HepG2 (cell line): ENCODE results near the gene TTC5. TPM values are rescaled to one million over a fixed set of nuclear protein-coding genes. Genes with fewer than 3 reads are reported as not detected.

ENCODE experiments used
- ATAC-seq: fragments of 200-7000 bp; cut with Tn5 transposase; 3 replicates; pipeline ENCODE4 v1.9.1; 2020; ENCODE audit warnings: mild to moderate bottlenecking, moderate library complexity
- BruUV-seq: library from RNA; stranded (reverse); fragments of 400-500 nt; replicated peaks from 2 replicates; lab custom pipeline; 2021; lab: Mats Ljungman, UMichigan
- CTCF ChIA-PET: fragments of 300-600 bp; formaldehyde crosslinking; extraction: SDS; loops from one replicate; lab custom pipeline; 2021; ENCODE audit warnings: low total read pairs, inconsistent platforms, low intra/inter-chr PET ratio; lab: Yijun Ruan, JAX
- POLR2A ChIA-PET: fragments of 350-600 bp; sonication (Branson Sonifier 250); formaldehyde crosslinking; loops from one replicate; lab custom pipeline; 2020; ENCODE audit warnings: antibody characterized with exemption, inconsistent platforms; lab: Yijun Ruan, JAX
- DNase-seq: peaks from one replicate; pipeline ENCODE4 v3.0.0-alpha.2; 2015; ENCODE audit warnings: low spot score
- FAIRE-seq: peaks from 3 replicates; lab custom pipeline; 2011; peaks lifted over from hg19 to GRCh38; lab: Jason Lieb, UNC
- H2AFZ ChIP-seq: one replicate; pipeline ENCODE4 v1.6.1; 2011; ENCODE audit warnings: low read length, inconsistent platforms
- H3K27ac ChIP-seq: fragments of 300-600 bp; 3 replicates; pipeline ENCODE4 v1.8.0; 2011; ENCODE audit warnings: mixed run types, mild to moderate bottlenecking, mixed read lengths, low read length, inconsistent platforms; ENCODE audit not compliant: insufficient read depth; ENCODE audit errors: extremely low read length
- H3K27me3 ChIP-seq, 2 experiments: fragments of 200-600 bp in 1 of 2; 2 replicates in 1 of 2; 3 replicates in 1 of 2; pipeline versions ENCODE4 v1.6.0 to v1.8.0; 2011; ENCODE audit warnings: low read length in 2 of 2, mild to moderate bottlenecking in 2 of 2, moderate library complexity in 2 of 2, inconsistent platforms in 1 of 2; ENCODE audit not compliant: insufficient read depth in 2 of 2, control insufficient read depth in 1 of 2
- H3K36me3 ChIP-seq, 2 experiments: fragments of 200-600 bp in 1 of 2; replicated peaks in 1 of 2; 2 replicates in 1 of 2; 3 replicates in 1 of 2; pipeline versions ENCODE4 v1.5.1 to v1.8.0; 2011; ENCODE audit warnings: low read length in 2 of 2, inconsistent platforms in 1 of 2; ENCODE audit not compliant: insufficient read depth in 2 of 2, control insufficient read depth in 1 of 2
- H3K4me1 ChIP-seq: 2 replicates; pipeline ENCODE4 v1.5.1; 2012; ENCODE audit warnings: low read length, inconsistent platforms; ENCODE audit not compliant: insufficient read depth
- H3K4me2 ChIP-seq: 2 replicates; pipeline ENCODE4 v1.6.0; 2011; ENCODE audit warnings: low read depth, low read length, inconsistent platforms
- H3K4me3 ChIP-seq, 3 experiments: fragments of 200-600 bp in 1 of 3; sonication (generic), shearing (Covaris generic) in 1 of 3; replicated peaks in 1 of 3; 2 replicates each; pipeline ENCODE4 v1.5.1; 2011 to 2016; ENCODE audit warnings: low read length in 3 of 3, inconsistent platforms in 2 of 3, low read depth in 2 of 3, mild to moderate bottlenecking in 2 of 3, control low read depth in 1 of 3, mixed read lengths in 1 of 3; ENCODE audit not compliant: insufficient read depth in 1 of 3
- H3K79me2 ChIP-seq: one replicate; pipeline ENCODE4 v1.6.1; 2011; ENCODE audit warnings: low read length, inconsistent platforms; ENCODE audit not compliant: insufficient read depth
- H3K9ac ChIP-seq: 2 replicates; pipeline ENCODE4 v1.6.0; 2011; ENCODE audit warnings: mild to moderate bottlenecking, low read depth, low read length, inconsistent platforms; ENCODE audit not compliant: insufficient read depth
- H3K9me3 ChIP-seq: 2 replicates; pipeline ENCODE4 v1.5.1; 2012; ENCODE audit warnings: mild to moderate bottlenecking, low read length
- H4K20me1 ChIP-seq: 2 replicates; pipeline ENCODE4 v1.6.0; 2011; ENCODE audit warnings: inconsistent platforms, mild to moderate bottlenecking, low read length, moderate library complexity; ENCODE audit not compliant: insufficient read depth
- ATF1 ChIP-seq: IDR thresholded peaks from 2 replicates; pipeline ENCODE4 v1.6.1; 2016; ENCODE audit warnings: mild to moderate bottlenecking, control low read depth
- CC2D1A ChIP-seq: sonication (generic); formaldehyde crosslinking; IDR thresholded peaks from 2 replicates; pipeline ENCODE4 v1.8.1; 2023; ENCODE audit warnings: mild to moderate bottlenecking, missing genetic modification reagents
- GMEB2 ChIP-seq: IDR thresholded peaks from 2 replicates; pipeline ENCODE4 v1.6.1; 2016; ENCODE audit warnings: missing biosample characterization, missing genetic modification reagents, low read depth
- HIC2 ChIP-seq: sonication (generic); formaldehyde crosslinking; IDR thresholded peaks from 2 replicates; pipeline ENCODE4 v1.9.0; 2022; ENCODE audit warnings: low read depth, missing genetic modification reagents
- MXD1 ChIP-seq: sonication (generic); formaldehyde crosslinking; IDR thresholded peaks from 2 replicates; pipeline ENCODE4 v1.4.0; 2020; ENCODE audit warnings: mild to moderate bottlenecking, missing genetic modification reagents
- PAWR ChIP-seq: sonication (generic); formaldehyde crosslinking; IDR thresholded peaks from 2 replicates; pipeline ENCODE4 v1.4.0; 2020; ENCODE audit warnings: missing genetic modification reagents, mild to moderate bottlenecking, borderline replicate concordance
- POLR2AphosphoS5 ChIP-seq: IDR thresholded peaks from 2 replicates; pipeline ENCODE4 v1.6.1; 2012; ENCODE audit warnings: low read depth, low read length
- RBM22 ChIP-seq: fragments of 200-400 bp; formaldehyde crosslinking; optimal IDR thresholded peaks from 2 replicates; pipeline ENCODE3; 2017; ENCODE audit warnings: mild to moderate bottlenecking, low read length, moderate library complexity
- TBP ChIP-seq: sonication (generic); formaldehyde crosslinking; IDR thresholded peaks from 2 replicates; pipeline ENCODE4 v1.5.0; 2020; ENCODE audit warnings: missing genetic modification reagents
- TOPORS ChIP-seq: sonication (generic); formaldehyde crosslinking; IDR thresholded peaks from 2 replicates; pipeline ENCODE4 v1.8.0; 2023; ENCODE audit warnings: mild to moderate bottlenecking, missing genetic modification reagents
- UBTF ChIP-seq: sonication (generic); formaldehyde crosslinking; IDR thresholded peaks from 2 replicates; pipeline ENCODE4 v1.4.0; 2020; ENCODE audit warnings: mild to moderate bottlenecking, missing genetic modification reagents
- ZNF333 ChIP-seq: sonication (generic); formaldehyde crosslinking; IDR thresholded peaks from 2 replicates; pipeline ENCODE4 v1.4.0; 2020; ENCODE audit warnings: mild to moderate bottlenecking, missing genetic modification reagents, borderline replicate concordance
- ZNF33A ChIP-seq: sonication (generic); formaldehyde crosslinking; IDR thresholded peaks from 2 replicates; pipeline ENCODE4 v1.5.1; 2020; ENCODE audit warnings: missing genetic modification reagents, mild to moderate bottlenecking, moderate library complexity, borderline replicate concordance
- ZNF616 ChIP-seq: sonication (generic); formaldehyde crosslinking; IDR thresholded peaks from 2 replicates; pipeline ENCODE4 v1.5.0; 2020; ENCODE audit warnings: low read depth, mild to moderate bottlenecking, missing genetic modification reagents
- ZNF660 ChIP-seq: sonication (generic); formaldehyde crosslinking; IDR thresholded peaks from 2 replicates; pipeline ENCODE4 v1.5.1; 2020; ENCODE audit warnings: mild to moderate bottlenecking, low read depth, missing genetic modification reagents, borderline replicate concordance
- ZNF839 ChIP-seq: sonication (generic); formaldehyde crosslinking; IDR thresholded peaks from 2 replicates; pipeline ENCODE4 v1.4.0; 2020; ENCODE audit warnings: missing genetic modification reagents, mild to moderate bottlenecking, borderline replicate concordance
- WGBS: methylation state at CpG from one replicate; pipeline ENCODE4 v1.1.6; 2017; ENCODE audit warnings: low lambda C conversion rate; 5-methylcytosine and 5-hydroxymethylcytosine counted together
- in situ Hi-C: cut with HindIII; loops from 2 replicates; pipeline ENCODE4 v1.10.0; 2017; ENCODE audit warnings: low pct_unique_long_range_greater_than_20kb; ENCODE audit not compliant: extremely low pct_ligation_motif_present
- intact Hi-C: fragments of 100-400 bp; cut with micrococcal nuclease; formaldehyde crosslinking; loops from one replicate; pipeline ENCODE4 v1.10.0; 2022; ENCODE audit not compliant: unreplicated experiment
- polyA plus RNA-seq, 8 experiments: library from polyadenylated mRNA; depleted of rRNA in 3 of 8; stranded (reverse) in 7 of 8; unstranded in 1 of 8; fragments of >200 nt; fragmentation: Illumina TruSeq in 4 of 8; extraction: Trizol in 4 of 8; gene quantifications; 2 replicates each; pipeline versions ENCODE4 v1.2.1 to v1.2.3, GENCODE V29; 2011 to 2016; ENCODE audit warnings: low read depth in 4 of 8, missing spikeins in 1 of 8, mixed read lengths in 1 of 8; ENCODE audit not compliant: insufficient read depth in 1 of 8
- total RNA-seq, 5 experiments: library from RNA; depleted of rRNA; stranded (reverse); fragments of >200 nt; fragmentation: Illumina TruSeq; extraction: Trizol; gene quantifications; 2 replicates each; pipeline ENCODE4 v1.2.3, GENCODE V29; 2016; ENCODE audit warnings: low read depth in 1 of 5

TTC5 gene
- total and polyA plus RNA-seq, 2 of the 13 experiments (the other 11 are each of a cell fraction or from before 2014, with no cell fraction given): 8.7 to 28.5 TPM

GRCh38 chr14:20328705-20329104 lies 23.0 kb upstream of the TTC5 start:
- FAIRE-seq: no peak
- Histone ChIP-seq H3K4me1 (peaks cover 55% of the 10 kb centered on the region), H3K9ac (no peak overlapping the region), H3K4me3 (no peak overlapping the region), H2AFZ (no peak overlapping the region), H3K27ac (no peak overlapping the region), H4K20me1 (peaks cover 37% of the 10 kb centered on the region), H3K9me3 (no peaks in the 10 kb centered on the region), H3K27me3 (no peaks in the 10 kb centered on the region; a peak in 1 of 5 replicates), H3K79me2 (peaks cover 74% of the 10 kb centered on the region), H3K36me3 (peaks cover 8 to 43% of the 10 kb centered on the region in 2 experiments), H3K4me2 (no peak overlapping the region)
- no peak for DNase-seq
- WGBS: 49% methylated on average over 2 of the region's 2 CpGs
- no TSS peak for BruUV-seq
- ChIA-PET POLR2A (interaction anchor here (1.4 to 9.8 kb wide), 3 partner anchors 14 to 133 kb away, joined by 9 to 139 read pairs (median 15); partner anchors contain the start of genes APEX1, PARP2 and PIP4P1), CTCF (interaction anchor here (1.2 to 3.0 kb wide), 3 partner anchors 22 to 281 kb away, joined by 4 to 26 read pairs (median 11); no protein-coding TSS in a partner anchor)
- intact Hi-C loops (loop anchor here (5.0 kb wide), 1 partner anchor 84 kb away; the partner anchor contains the start of gene TEP1), in situ Hi-C loops (loop anchor here (5.0 to 25.0 kb wide), 4 partner anchors 134 to 659 kb away; partner anchors contain the start of genes ANG, APEX1, METTL17 and OSGEP)
- no peak for ATAC-seq
- TF ChIP-seq TOPORS (CRISPR knock-in tag) (no peak), PAWR (CRISPR knock-in tag) (no peak), ATF1 (no peak), MXD1 (CRISPR knock-in tag) (no peak), CC2D1A (CRISPR knock-in tag) (no peak), UBTF (CRISPR knock-in tag) (no peak), ZNF839 (CRISPR knock-in tag) (no peak), HIC2 (CRISPR knock-in tag) (no peak), TBP (no peak), ZNF660 (CRISPR knock-in tag) (no peak), ZNF33A (no peak), ZNF616 (CRISPR knock-in tag) (no peak), GMEB2 (CRISPR knock-in tag) (no peak), ZNF333 (CRISPR knock-in tag) (no peak), RBM22 (peak; percentile 29), POLR2AphosphoS5 (peak; percentile 18; the same call in 1 of the 2 replicates)
